Rectal smooth muscle tissue (tissue), 1 donor: ENCODE measurements around the gene PDS5B.
"Not testable (repeated sequence)": the region's sequence is repeated elsewhere in the genome, so short reads cannot be mapped to it uniquely, and the experiment has no call there.

Source experiments
- H3K27ac ChIP-seq: one replicate; pipeline ENCODE4 v1.7.0; 2013; ENCODE audit warnings: low read depth, low read length, inconsistent platforms
- H3K27me3 ChIP-seq: one replicate; pipeline ENCODE4 v1.7.0; 2013; ENCODE audit warnings: low read length; ENCODE audit not compliant: control insufficient read depth, insufficient read depth
- H3K36me3 ChIP-seq: one replicate; pipeline ENCODE4 v1.7.0; 2013; ENCODE audit warnings: low read length; ENCODE audit not compliant: control insufficient read depth, insufficient read depth
- H3K4me1 ChIP-seq: one replicate; pipeline ENCODE4 v1.7.0; 2013; ENCODE audit warnings: low read length; ENCODE audit not compliant: control insufficient read depth, insufficient read depth
- H3K4me3 ChIP-seq: one replicate; pipeline ENCODE4 v1.7.0; 2013; ENCODE audit warnings: low read length
- H3K9ac ChIP-seq: one replicate; pipeline ENCODE4 v1.7.0; 2013; ENCODE audit warnings: low read length

PDS5B gene

GRCh38 chr13:32666990-32667571, 80.8 kb downstream of the PDS5B start:
- no peaks in the 10 kb centered on the region for H3K27me3 ChIP-seq
- no peak overlapping the region for H3K27ac ChIP-seq
- peaks cover 2% of the 10 kb centered on the region for H3K36me3 ChIP-seq
- no peaks in the 10 kb centered on the region for H3K4me1 ChIP-seq
- no peak overlapping the region for H3K4me3 ChIP-seq
- H3K9ac ChIP-seq, result no peak overlapping the region

GRCh38 chr13:32669030-32669646, 82.9 kb downstream of the PDS5B start:
- Histone ChIP-seq H3K36me3 (peaks cover 2% of the 10 kb centered on the region), H3K27ac (no peak overlapping the region), H3K27me3 (no peaks in the 10 kb centered on the region), H3K4me3 (no peak overlapping the region), H3K4me1 (no peaks in the 10 kb centered on the region), H3K9ac (no peak overlapping the region)

GRCh38 chr13:32674503-32674902, 88.3 kb downstream of the PDS5B start:
- Histone ChIP-seq H3K36me3 (peaks cover 4% of the 10 kb centered on the region), H3K27me3 (no peaks in the 10 kb centered on the region), H3K27ac (no peak overlapping the region)

DNA sequence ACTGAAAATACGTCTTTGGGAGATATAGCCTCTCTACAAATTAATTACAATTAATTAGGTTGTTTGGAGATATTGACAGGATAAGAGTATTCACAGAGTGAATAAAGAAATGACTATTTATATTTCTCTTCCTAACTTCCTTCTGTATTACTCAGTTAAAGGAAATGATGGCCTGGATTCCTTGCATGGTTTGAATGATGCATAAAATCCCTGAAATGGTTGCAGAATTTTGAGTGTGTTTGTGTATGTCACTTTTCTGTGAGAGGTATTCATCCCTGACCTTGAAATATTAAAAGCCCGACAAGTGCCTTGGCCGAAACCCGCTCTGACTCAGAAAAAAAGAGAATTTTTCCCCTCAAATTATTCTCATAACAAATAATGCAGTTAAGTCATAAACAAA, 90.0 kb downstream of the PDS5B start:
- Histone ChIP-seq H3K4me1 (no peaks in the 10 kb centered on the region), H3K27me3 (no peaks in the 10 kb centered on the region), H3K4me3 (no peak overlapping the region), H3K9ac (no peak overlapping the region), H3K36me3 (peaks cover 8% of the 10 kb centered on the region), H3K27ac (no peak overlapping the region)

More at GRCh38 chr13:32674503-32674902, 88.3 kb downstream of the PDS5B start:
- Histone ChIP-seq H3K4me3 (no peak overlapping the region), H3K9ac (no peak overlapping the region), H3K4me1 (no peaks in the 10 kb centered on the region)

GRCh38 chr13:32682130-32682529, 95.9 kb downstream of the PDS5B start:
- no peaks in the 10 kb centered on the region for H3K4me1 ChIP-seq
- H3K9ac ChIP-seq, result no peak overlapping the region
- no peak overlapping the region for H3K4me3 ChIP-seq
- no peaks in the 10 kb centered on the region for H3K27me3 ChIP-seq
- peaks cover 4% of the 10 kb centered on the region for H3K36me3 ChIP-seq
- no peak overlapping the region for H3K27ac ChIP-seq

- no peaks in the 10 kb centered on the region for H3K4me1 ChIP-seq
- no peak overlapping the region for H3K4me3 ChIP-seq
- H3K9ac ChIP-seq, result no peak overlapping the region
- no peak overlapping the region for H3K27ac ChIP-seq
- peaks cover 4% of the 10 kb centered on the region for H3K36me3 ChIP-seq
- H3K27me3 ChIP-seq, result no peaks in the 10 kb centered on the region
Observed at GRCh38 chr13:32682740-32683139, 96.5 kb downstream of the PDS5B start.

DNA sequence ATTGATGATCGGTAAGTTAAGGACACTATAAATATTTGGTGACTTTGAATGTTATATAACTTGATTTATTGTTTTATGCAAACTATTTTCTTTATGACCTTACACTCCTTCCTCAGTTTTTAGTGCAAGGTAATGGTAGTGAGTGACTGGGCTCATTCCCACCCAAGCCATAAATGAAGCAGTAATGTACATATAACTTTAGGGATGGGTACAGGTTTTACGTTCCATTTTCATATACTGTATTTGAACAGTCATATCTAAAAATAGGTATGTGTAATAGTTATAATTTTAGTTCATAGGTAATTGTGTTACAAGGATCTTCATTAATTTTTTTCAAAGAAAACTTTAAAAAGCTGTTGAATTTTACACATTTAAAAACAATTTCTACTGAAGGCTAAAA, 101.0 kb downstream of the PDS5B start:
- no peaks in the 10 kb centered on the region for H3K4me1 ChIP-seq
- H3K27ac ChIP-seq, result no peak overlapping the region
- no peaks in the 10 kb centered on the region for H3K36me3 ChIP-seq
- H3K9ac ChIP-seq, result no peak overlapping the region
- H3K27me3 ChIP-seq, result no peaks in the 10 kb centered on the region
- H3K4me3 ChIP-seq, result no peak overlapping the region

GRCh38 chr13:32695602-32696250, 109.5 kb downstream of the PDS5B start:
- Histone ChIP-seq H3K4me3 (no peak overlapping the region), H3K4me1 (no peaks in the 10 kb centered on the region), H3K27me3 (no peaks in the 10 kb centered on the region), H3K9ac (no peak overlapping the region), H3K36me3 (no peaks in the 10 kb centered on the region), H3K27ac (no peak overlapping the region)

DNA sequence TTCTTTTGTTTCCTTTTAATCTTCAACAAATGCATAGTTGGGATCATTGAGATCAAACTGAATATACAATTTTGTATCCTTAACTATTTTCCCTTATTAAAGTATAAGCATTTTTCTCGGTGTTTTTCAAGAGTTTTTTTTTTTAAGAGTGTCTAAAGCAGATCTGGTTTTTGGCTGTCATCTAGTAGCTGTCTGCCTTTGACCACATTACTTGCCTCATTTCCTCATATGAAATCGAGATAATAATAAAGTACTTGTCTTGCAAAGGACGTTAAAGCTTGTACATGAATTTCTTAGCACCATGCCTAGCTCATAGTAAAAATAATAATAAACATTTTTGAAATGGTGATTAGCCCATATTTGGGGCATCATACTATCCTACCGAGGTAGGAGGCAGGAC, 121.2 kb downstream of the PDS5B start:
- Histone ChIP-seq H3K27me3 (no peaks in the 10 kb centered on the region), H3K36me3 (peaks cover 5% of the 10 kb centered on the region)

GRCh38 chr13:32713397-32713796, 127.1 kb downstream of the PDS5B start:
- Histone ChIP-seq H3K4me3 (no peak overlapping the region), H3K36me3 (peaks cover 9% of the 10 kb centered on the region), H3K27ac (no peak overlapping the region), H3K27me3 (no peaks in the 10 kb centered on the region), H3K9ac (no peak overlapping the region), H3K4me1 (no peaks in the 10 kb centered on the region)

More for the DNA sequence above, 121.2 kb downstream of the PDS5B start:
- Histone ChIP-seq H3K27ac (no peak overlapping the region), H3K4me3 (no peak overlapping the region), H3K9ac (no peak overlapping the region), H3K4me1 (no peaks in the 10 kb centered on the region)

DNA sequence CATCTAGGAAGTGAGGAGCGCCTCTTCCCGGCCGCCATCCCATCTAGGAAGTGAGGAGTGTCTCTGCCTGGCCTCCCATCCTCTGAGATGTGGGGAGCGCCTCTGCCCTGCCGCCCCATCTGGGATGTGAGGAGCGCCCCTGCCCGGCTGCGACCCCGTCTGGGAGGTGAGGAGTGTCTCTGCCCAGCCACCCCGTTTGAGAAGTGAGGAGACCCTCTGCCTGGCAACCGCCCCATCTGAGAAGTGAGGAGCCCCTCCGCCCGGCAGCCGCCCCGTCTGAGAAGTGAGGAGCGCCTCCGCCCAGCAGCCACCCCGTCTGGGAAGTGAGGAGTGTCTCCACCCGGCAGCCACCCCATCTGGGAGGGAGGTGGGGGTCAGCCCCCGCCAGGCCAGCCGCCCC, 129.9 kb downstream of the PDS5B start:
- not testable (repeated sequence) for H3K36me3 ChIP-seq, H3K27me3 ChIP-seq, H3K9ac ChIP-seq, H3K27ac ChIP-seq, H3K4me3 ChIP-seq, H3K4me1 ChIP-seq

DNA sequence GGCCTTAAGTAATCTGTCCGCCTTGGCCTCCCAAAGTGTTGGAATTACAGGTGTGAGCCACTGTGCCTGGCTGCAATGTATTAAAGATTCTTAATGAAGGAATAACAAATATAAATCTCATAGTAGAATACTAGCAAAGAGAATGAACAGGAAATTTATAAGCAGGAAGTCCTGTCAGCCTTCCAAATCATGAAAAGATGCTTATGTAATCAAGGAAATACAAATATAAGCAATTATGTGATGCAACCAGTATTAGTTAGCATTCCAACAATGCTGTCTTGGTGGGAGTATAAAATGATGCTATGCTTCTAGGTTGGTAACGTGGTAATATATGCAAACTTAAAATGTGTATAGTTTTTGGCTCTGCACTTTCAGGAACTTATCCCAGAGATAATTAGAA, 133.8 kb downstream of the PDS5B start:
- Histone ChIP-seq H3K27me3 (no peaks in the 10 kb centered on the region), H3K36me3 (no peaks in the 10 kb centered on the region), H3K4me1 (no peaks in the 10 kb centered on the region), H3K27ac (no peak overlapping the region), H3K4me3 (no peak overlapping the region), H3K9ac (no peak overlapping the region)
